Epithelial cell of esophagus (primary cell): ENCODE results near the gene BAIAP2.

Source experiments
- DNase-seq: peaks from one replicate; pipeline ENCODE4 v3.0.0; 2010; ENCODE audit warnings: low read depth
- H3K4me3 ChIP-seq: 2 replicates; pipeline ENCODE4 v1.5.1; 2011; ENCODE audit warnings: mild to moderate bottlenecking, low read length, control low read depth
- CTCF ChIP-seq: IDR thresholded peaks from 2 replicates; pipeline ENCODE4 v1.5.1; 2011; ENCODE audit warnings: low read depth, mild to moderate bottlenecking, low read length, control low read depth, inconsistent platforms; ENCODE audit not compliant: insufficient read depth; ENCODE audit errors: missing control alignments

The BAIAP2 gene

GRCh38 chr17:81052199-81052997 lies 17.4 kb downstream of the BAIAP2 start:
- H3K4me3 ChIP-seq: no peak overlapping the region
- no peak for DNase-seq
- no peak for TF ChIP-seq CTCF

- no peak for DNase-seq
- H3K4me3 ChIP-seq: no peak overlapping the region
- TF ChIP-seq CTCF: no peak
Measured at GRCh38 chr17:81053041-81053970, 18.4 kb downstream of the BAIAP2 start.

GRCh38 chr17:81054308-81054707 lies 19.4 kb downstream of the BAIAP2 start:
- no peak overlapping the region for H3K4me3 ChIP-seq
- no peak for DNase-seq
- no peak for TF ChIP-seq CTCF

DNA sequence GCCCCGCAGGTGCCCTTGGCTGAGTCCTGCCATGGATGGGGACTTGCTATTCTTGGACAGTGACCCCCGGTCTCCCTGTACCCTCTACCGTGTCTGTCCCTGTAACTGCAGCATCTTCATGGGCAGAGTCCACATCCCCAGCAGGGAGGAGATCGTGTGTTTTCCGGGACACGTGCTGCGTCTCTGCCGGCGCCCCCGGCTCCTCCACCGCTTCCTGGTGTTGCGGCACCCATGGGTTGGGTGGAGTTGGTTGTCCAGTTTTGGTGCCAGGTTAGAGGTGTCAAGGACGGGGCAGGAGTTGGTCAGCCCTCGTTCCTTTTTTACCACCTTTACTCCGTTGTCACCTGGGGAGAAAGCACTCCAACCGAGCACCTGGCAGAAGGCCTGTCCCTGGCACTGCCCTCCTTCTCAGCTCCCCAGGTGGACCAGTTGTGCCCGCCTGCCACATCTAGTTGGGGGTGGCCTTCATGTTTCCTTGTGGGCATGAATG lies 20.0 kb downstream of the BAIAP2 start:
- DNase-seq: no peak
- H3K4me3 ChIP-seq: no peak overlapping the region
- TF ChIP-seq CTCF: no peak

DNA sequence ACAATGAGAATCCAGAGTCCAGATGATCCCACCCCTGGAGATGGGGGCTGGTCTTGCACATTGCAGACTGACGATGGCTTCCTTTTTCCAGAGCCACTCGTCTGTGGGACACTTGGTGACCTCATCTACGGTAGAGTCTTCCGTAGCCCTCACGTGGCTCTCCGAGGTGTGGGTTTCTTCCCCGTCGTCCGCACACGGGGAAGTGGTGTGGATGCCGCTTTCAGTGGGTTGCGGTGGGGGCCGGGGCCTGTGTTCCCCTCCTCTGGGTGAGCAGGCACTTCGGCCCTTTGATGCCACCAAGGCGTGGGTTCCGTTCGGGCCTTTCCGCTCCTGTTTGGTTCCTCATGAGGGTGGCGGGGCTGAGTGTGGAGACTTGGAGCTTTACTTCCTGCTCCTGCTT lies 21.4 kb downstream of the BAIAP2 start:
- TF ChIP-seq CTCF: no peak
- DNase-seq: no peak
- no peak overlapping the region for H3K4me3 ChIP-seq

DNA sequence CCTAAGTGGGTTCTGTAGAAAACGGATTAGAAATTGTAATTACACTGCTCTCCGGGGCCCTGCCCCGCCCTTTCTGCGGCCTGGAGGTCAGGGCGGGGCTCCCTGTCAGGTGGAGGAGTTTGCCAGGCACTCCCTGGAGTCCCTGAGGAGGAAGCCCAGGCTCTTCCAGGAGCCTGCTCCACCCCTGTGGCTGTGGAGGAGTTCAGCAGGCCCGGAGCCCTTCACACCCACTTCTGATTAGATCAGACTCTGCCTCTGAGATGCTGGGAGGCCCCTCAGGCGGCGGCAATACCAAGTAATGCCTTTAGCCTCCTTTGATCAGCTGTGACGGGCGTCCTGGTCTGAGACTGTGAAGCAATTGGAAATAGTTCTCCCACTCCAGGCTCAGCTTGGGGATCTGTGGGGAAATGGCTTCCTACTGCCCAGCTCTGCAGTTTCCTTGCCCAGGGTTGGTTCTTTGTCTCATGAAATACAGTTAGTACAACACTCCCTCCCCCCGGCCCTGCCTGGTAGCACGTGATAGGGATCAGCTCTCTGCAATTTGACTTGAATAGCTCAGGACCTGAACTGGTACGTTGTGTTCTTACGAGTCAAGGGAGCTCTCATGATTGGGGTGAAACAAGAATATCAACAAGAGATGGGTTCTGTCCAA lies 22.3 kb downstream of the BAIAP2 start:
- peak; percentile 84 for DNase-seq
- TF ChIP-seq CTCF: no peak

More for the DNA sequence above, 22.3 kb downstream of the BAIAP2 start:
- H3K4me3 ChIP-seq: no peak overlapping the region
